Memory B cell (primary cell): ENCODE measurements around the gene CCL25.

Source experiments
- ATAC-seq: fragments of 150-1000 bp; cut with Tn5 transposase; 2 replicates; pipeline ENCODE4 v1.10.0; 2021; ENCODE audit warnings: low read depth, mild to moderate bottlenecking, moderate library complexity
- DNase-seq, 2 donors: peaks; one replicate each; pipeline ENCODE4 v3.0.0; 2022; ENCODE audit warnings: low spot score in 2 of 2
- H3K27ac Mint-ChIP-seq: one replicate; pipeline ENCODE4 v1.8.0; 2022; ENCODE audit warnings: mild to moderate bottlenecking, moderate library complexity, mixed read lengths
- H3K27me3 Mint-ChIP-seq: one replicate; pipeline ENCODE4 v1.8.0; 2022; ENCODE audit warnings: mixed read lengths
- H3K36me3 Mint-ChIP-seq: one replicate; pipeline ENCODE4 v1.8.0; 2022; ENCODE audit warnings: mild to moderate bottlenecking, mixed read lengths
- H3K4me1 Mint-ChIP-seq: one replicate; pipeline ENCODE4 v1.8.0; 2022; ENCODE audit warnings: mixed read lengths
- H3K4me3 Mint-ChIP-seq: one replicate; pipeline ENCODE4 v1.8.0; 2022; ENCODE audit warnings: mild to moderate bottlenecking, moderate library complexity, mixed read lengths
- H3K9me3 Mint-ChIP-seq: one replicate; pipeline ENCODE4 v1.8.0; 2022; ENCODE audit warnings: mixed read lengths

CCL25 gene

GRCh38 chr19:8057545-8058270, 5.1 kb downstream of the CCL25 start:
- Mint-ChIP-seq H3K4me1 (no peaks in the 10 kb centered on the region), H3K4me3 (no peak overlapping the region), H3K9me3 (no peaks in the 10 kb centered on the region), H3K36me3 (no peaks in the 10 kb centered on the region), H3K27ac (no peak overlapping the region), H3K27me3 (peaks cover 2% of the 10 kb centered on the region)
- ATAC-seq (no peak), DNase-seq (no peak)

- no peak for ATAC-seq
- H3K9me3 Mint-ChIP-seq: peaks cover 5% of the 10 kb centered on the region
- H3K27me3 Mint-ChIP-seq: peaks cover 4% of the 10 kb centered on the region
- H3K36me3 Mint-ChIP-seq: peaks cover 5% of the 10 kb centered on the region
- DNase-seq: no peak
- H3K27ac Mint-ChIP-seq: no peak overlapping the region
- H3K4me1 Mint-ChIP-seq: no peaks in the 10 kb centered on the region
- H3K4me3 Mint-ChIP-seq: no peak overlapping the region
Measured at GRCh38 chr19:8064911-8065874, 12.6 kb downstream of the CCL25 start.

DNA sequence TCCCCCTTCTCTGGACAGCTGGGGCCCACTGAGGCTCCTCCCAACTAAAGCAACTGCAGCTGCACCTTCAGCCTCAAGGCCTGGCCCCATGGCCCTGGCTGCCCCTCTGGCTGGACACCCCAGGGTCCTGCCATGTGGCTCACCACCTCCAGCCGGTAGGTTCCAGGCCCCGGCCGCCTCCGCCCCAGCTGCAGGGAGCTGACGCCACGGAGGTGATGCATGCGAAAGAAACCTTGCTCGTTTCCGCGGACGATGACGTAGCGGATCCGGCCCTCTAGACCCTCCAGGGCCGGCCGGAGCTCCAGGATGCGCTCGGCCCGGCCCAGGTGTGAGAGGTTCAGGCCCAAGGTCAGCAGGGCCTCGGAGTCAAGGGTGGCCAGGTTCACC, 13.3 kb downstream of the CCL25 start:
- Mint-ChIP-seq H3K4me3 (no peak overlapping the region), H3K27ac (no peak overlapping the region), H3K36me3 (peaks cover 5% of the 10 kb centered on the region), H3K9me3 (peaks cover 7% of the 10 kb centered on the region), H3K4me1 (no peaks in the 10 kb centered on the region), H3K27me3 (peaks cover 4% of the 10 kb centered on the region)
- DNase-seq (no peak), ATAC-seq (no peak)

- no peak for DNase-seq
Measured at GRCh38 chr19:8069096-8069973, 16.8 kb downstream of the CCL25 start.

GRCh38 chr19:8071912-8072311, 19.4 kb downstream of the CCL25 start:
- Mint-ChIP-seq H3K4me3 (no peak overlapping the region), H3K36me3 (peaks cover 6% of the 10 kb centered on the region), H3K27ac (no peak overlapping the region), H3K27me3 (peaks cover 4% of the 10 kb centered on the region), H3K9me3 (peaks cover 13% of the 10 kb centered on the region), H3K4me1 (no peaks in the 10 kb centered on the region)
- DNase-seq (no peak), ATAC-seq (no peak)

More at GRCh38 chr19:8069096-8069973, 16.8 kb downstream of the CCL25 start:
- H3K27me3 Mint-ChIP-seq: peaks cover 4% of the 10 kb centered on the region
- H3K27ac Mint-ChIP-seq: no peak overlapping the region
- H3K4me1 Mint-ChIP-seq: no peaks in the 10 kb centered on the region
- H3K4me3 Mint-ChIP-seq: no peak overlapping the region
- peaks cover 9% of the 10 kb centered on the region for H3K36me3 Mint-ChIP-seq
- no peak for ATAC-seq
- peaks cover 12% of the 10 kb centered on the region for H3K9me3 Mint-ChIP-seq

DNA sequence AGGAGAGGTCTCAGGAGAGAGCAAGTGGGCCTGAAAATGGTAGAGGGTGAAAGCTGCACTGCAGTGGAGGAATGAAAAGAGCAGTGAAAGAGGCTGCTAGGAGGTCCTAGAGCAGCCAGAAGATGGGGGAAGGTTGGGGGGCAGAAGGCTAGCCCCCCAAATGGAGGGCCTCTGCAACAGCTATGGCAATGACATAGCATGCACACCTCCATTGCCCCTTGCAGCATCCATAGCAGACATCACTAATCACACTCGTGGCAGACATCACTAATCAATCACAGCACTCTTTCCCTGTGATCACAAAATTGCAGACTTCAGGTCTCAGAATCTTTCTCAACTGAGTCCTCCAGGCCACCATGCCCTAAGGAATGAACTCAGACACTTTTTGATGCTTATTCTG, 21.9 kb downstream of the CCL25 start:
- peaks cover 4% of the 10 kb centered on the region for H3K36me3 Mint-ChIP-seq
- no peak for ATAC-seq
- H3K4me3 Mint-ChIP-seq: no peak overlapping the region
- no peak for DNase-seq
- no peak overlapping the region for H3K27ac Mint-ChIP-seq
- H3K9me3 Mint-ChIP-seq: peaks cover 11% of the 10 kb centered on the region
- no peaks in the 10 kb centered on the region for H3K4me1 Mint-ChIP-seq
- peaks cover 2% of the 10 kb centered on the region for H3K27me3 Mint-ChIP-seq

- H3K4me1 Mint-ChIP-seq: no peaks in the 10 kb centered on the region
- no peak overlapping the region for H3K27ac Mint-ChIP-seq
- DNase-seq (no peak), ATAC-seq (no peak)
- H3K9me3 Mint-ChIP-seq: peaks cover 6% of the 10 kb centered on the region
- H3K4me3 Mint-ChIP-seq: no peak overlapping the region
- H3K36me3 Mint-ChIP-seq: peaks cover 4% of the 10 kb centered on the region
- peaks cover 2% of the 10 kb centered on the region for H3K27me3 Mint-ChIP-seq
Measured at GRCh38 chr19:8075158-8076074, 22.9 kb downstream of the CCL25 start.

DNA sequence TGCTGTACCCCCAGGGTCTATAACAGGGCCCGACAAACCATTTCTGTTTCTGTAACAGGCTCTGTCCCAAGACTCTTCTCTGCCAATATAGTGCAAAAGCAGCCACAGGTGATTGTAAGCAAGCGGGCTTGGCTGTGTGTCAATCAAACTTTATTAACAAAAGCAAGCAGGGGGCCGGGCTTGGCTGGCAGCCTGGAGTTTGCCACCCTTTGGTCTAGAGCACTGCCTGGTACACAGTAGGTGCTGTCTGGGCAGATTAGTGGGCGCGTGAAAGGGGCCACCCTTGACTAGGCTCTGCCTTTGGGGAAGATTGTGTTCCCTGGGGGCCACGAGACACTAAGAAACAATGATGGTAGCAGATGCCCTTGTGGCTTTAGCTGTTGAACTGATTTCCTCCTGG, 27.4 kb downstream of the CCL25 start:
- Mint-ChIP-seq H3K4me1 (no peaks in the 10 kb centered on the region), H3K27ac (no peak overlapping the region), H3K9me3 (no peaks in the 10 kb centered on the region), H3K27me3 (peaks cover 11% of the 10 kb centered on the region), H3K36me3 (no peaks in the 10 kb centered on the region), H3K4me3 (no peak overlapping the region)
- ATAC-seq (no peak), DNase-seq (no peak)

DNA sequence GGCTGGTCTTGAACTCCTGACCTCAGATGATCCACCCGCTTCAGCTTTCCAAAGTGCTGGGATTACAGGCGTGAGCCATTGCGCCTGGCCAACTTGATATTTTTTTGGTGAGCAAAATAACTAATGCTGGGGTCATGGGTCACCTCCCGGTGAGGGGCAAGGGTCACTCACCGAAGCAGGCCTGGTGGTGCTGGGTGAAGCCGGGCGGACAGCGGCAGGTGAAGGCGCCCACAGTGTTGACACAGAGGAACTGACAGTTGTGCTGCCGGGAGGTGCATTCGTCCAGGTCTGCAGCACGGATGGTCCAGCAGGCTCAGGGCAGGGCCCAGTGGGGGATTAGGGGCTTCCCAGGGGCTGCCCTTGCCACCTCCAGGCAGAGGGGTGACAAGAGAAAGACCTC, 28.3 kb downstream of the CCL25 start:
- ATAC-seq: no peak
- no peaks in the 10 kb centered on the region for H3K36me3 Mint-ChIP-seq

DNA sequence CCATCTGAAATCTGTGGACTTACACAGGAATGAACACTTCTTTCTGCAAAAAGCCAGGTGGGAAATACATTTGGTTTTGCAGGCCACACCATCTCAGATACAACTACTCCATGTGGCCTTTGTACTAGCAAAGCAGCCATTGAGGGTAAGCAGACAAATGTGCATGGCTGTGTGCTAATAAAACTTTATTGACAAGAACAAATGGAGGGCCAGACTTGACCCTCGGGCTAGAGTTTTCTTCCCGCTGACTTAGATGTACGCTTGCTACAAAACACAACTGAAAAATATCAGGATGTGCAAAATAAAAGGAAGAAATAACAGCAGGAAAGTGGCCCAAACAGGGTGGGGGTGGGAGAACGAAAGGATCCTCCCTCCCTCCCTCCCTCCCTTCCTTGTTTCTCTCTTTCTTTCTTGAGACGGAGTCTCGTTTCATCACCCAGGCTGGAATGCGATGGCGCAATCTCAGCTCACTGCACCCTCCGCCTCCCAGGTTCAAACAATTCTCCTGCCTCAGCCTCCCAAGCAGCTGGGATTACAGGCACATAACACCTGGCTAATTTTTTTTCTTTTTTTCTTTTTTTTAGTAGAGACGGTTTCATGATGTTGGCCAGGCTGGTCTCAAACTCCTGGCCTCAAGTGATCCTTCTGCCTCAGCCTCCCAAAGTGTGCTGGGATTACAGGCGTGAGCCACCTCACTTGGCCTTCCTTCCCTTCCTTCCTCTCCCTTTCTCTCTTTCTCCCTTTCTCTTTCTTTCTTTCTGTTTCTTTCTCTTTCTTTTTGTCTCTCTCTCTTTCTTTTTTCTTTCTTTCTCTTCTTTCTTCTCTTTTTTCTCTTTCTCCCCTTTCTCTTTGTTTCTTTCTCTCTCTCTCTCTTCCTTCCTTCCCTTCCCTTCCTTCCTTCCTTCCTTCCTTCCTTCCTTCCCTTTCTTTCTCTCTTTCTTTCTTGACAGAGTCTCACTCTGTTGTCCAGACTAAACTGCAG, 29.3 kb downstream of the CCL25 start:
- Mint-ChIP-seq H3K36me3 (no peaks in the 10 kb centered on the region), H3K27ac (no peak overlapping the region), H3K9me3 (no peaks in the 10 kb centered on the region), H3K4me3 (no peak overlapping the region), H3K27me3 (peaks cover 15% of the 10 kb centered on the region), H3K4me1 (no peaks in the 10 kb centered on the region)
- ATAC-seq (no peak), DNase-seq (no peak)

More for the DNA sequence above, 28.3 kb downstream of the CCL25 start:
- no peak overlapping the region for H3K4me3 Mint-ChIP-seq
- no peaks in the 10 kb centered on the region for H3K4me1 Mint-ChIP-seq
- no peak overlapping the region for H3K27ac Mint-ChIP-seq
- H3K9me3 Mint-ChIP-seq: no peaks in the 10 kb centered on the region
- peaks cover 15% of the 10 kb centered on the region for H3K27me3 Mint-ChIP-seq
- no peak for DNase-seq

DNA sequence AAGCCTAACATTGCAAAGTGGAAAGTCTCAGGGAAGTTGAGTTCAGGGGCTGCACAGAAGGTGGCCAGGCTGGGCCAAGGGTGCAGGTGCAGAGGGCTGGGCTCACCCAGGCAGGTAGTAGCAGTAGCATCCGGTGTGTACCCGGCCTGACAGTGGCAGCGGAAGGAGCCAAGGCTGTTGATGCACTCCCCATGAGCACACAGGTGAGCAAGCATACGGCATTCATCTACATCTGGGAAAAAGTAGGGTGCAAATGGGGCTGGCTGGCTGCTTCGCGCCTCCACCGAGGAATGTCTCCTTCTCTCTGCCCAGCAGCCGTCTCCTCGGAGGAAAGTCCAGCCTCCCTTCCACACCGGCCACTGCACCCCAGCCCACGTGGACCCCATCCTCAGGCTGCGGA, 30.6 kb downstream of the CCL25 start:
- H3K36me3 Mint-ChIP-seq: no peaks in the 10 kb centered on the region
- ATAC-seq: no peak
- H3K4me1 Mint-ChIP-seq: no peaks in the 10 kb centered on the region
- no peaks in the 10 kb centered on the region for H3K9me3 Mint-ChIP-seq
- DNase-seq: no peak
- no peak overlapping the region for H3K4me3 Mint-ChIP-seq
- no peak overlapping the region for H3K27ac Mint-ChIP-seq
- H3K27me3 Mint-ChIP-seq: peaks cover 15% of the 10 kb centered on the region

DNA sequence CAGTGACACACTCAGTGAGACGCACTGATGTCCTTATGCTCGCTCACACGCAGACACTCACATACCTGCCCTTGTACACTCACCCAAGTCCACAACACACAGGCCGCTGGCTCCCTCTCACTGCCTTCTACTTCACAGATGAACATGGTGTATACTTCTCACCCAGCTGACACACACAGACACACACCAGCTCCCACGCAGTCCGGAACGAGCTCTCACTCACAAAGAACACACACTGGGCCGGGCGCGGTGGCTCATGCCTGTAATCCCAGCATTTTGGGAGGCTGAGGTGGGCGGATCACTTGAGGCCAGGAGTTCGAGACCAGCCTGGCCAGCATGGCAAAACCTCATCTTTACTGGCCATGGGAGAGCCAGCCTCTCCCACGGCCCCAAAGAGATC, 31.6 kb downstream of the CCL25 start:
- ATAC-seq (no peak), DNase-seq (no peak)
- no peaks in the 10 kb centered on the region for H3K4me1 Mint-ChIP-seq
- no peak overlapping the region for H3K27ac Mint-ChIP-seq
- H3K9me3 Mint-ChIP-seq: no peaks in the 10 kb centered on the region
- H3K36me3 Mint-ChIP-seq: no peaks in the 10 kb centered on the region
- no peak overlapping the region for H3K4me3 Mint-ChIP-seq
- H3K27me3 Mint-ChIP-seq: peaks cover 15% of the 10 kb centered on the region
